Osteocyte (in vitro differentiated cells): ENCODE measurements around the gene SYAP1. TPM values are rescaled to one million over a fixed set of nuclear protein-coding genes. Genes with fewer than 3 reads are reported as not detected.

Experiments
- DNase-seq: peaks from one replicate; pipeline ENCODE4 v3.0.0; 2021; ENCODE audit warnings: mixed read lengths; ENCODE audit not compliant: unreplicated experiment; ENCODE audit errors: extremely low spot score
- H3K27ac Mint-ChIP-seq: one replicate; pipeline ENCODE4 v1.8.0; 2021; ENCODE audit warnings: mild to moderate bottlenecking, mixed read lengths; ENCODE audit not compliant: unreplicated experiment
- H3K27me3 Mint-ChIP-seq: one replicate; pipeline ENCODE4 v1.8.0; 2021; ENCODE audit warnings: mixed read lengths; ENCODE audit not compliant: unreplicated experiment
- H3K36me3 Mint-ChIP-seq: one replicate; pipeline ENCODE4 v1.8.0; 2021; ENCODE audit warnings: mixed read lengths; ENCODE audit not compliant: unreplicated experiment
- H3K4me1 Mint-ChIP-seq: one replicate; pipeline ENCODE4 v1.8.0; 2021; ENCODE audit warnings: mixed read lengths; ENCODE audit not compliant: unreplicated experiment
- H3K4me3 Mint-ChIP-seq: one replicate; pipeline ENCODE4 v1.8.0; 2021; ENCODE audit warnings: mild to moderate bottlenecking, moderate library complexity, mixed read lengths; ENCODE audit not compliant: unreplicated experiment
- H3K9me3 Mint-ChIP-seq: one replicate; pipeline ENCODE4 v1.8.0; 2021; ENCODE audit warnings: mixed read lengths; ENCODE audit not compliant: unreplicated experiment
- CTCF ChIP-seq: fragments of 200-600 bp; sonication (generic); IDR thresholded peaks from 2 replicates; pipeline ENCODE4 v1.5.0; 2021; ENCODE audit warnings: antibody characterized with exemption, mild to moderate bottlenecking, moderate library complexity
- total RNA-seq: library from RNA; stranded (reverse); gene quantifications from 2 replicates; pipeline ENCODE4 v1.2.1, GENCODE V29; 2021

SYAP1 gene
- total RNA-seq, 1 donor from 2014 or later: 47.8 TPM

GRCh38 chrX:16687514-16687913, 31.9 kb upstream of the SYAP1 start:
- Mint-ChIP-seq H3K27ac (peak overlapping the region; percentile 57), H3K4me3 (no peak overlapping the region), H3K27me3 (no peaks in the 10 kb centered on the region), H3K4me1 (peaks cover 15% of the 10 kb centered on the region), H3K9me3 (no peaks in the 10 kb centered on the region), H3K36me3 (peaks cover 37% of the 10 kb centered on the region)
- no peak for DNase-seq
- TF ChIP-seq CTCF: no peak

GRCh38 chrX:16695079-16695676, 24.2 kb upstream of the SYAP1 start:
- peaks cover 43% of the 10 kb centered on the region for H3K36me3 Mint-ChIP-seq
- peak; percentile 86 for DNase-seq
- peak; percentile 92 for TF ChIP-seq CTCF
- H3K27ac Mint-ChIP-seq: no peak overlapping the region
- H3K4me1 Mint-ChIP-seq: peaks cover 2% of the 10 kb centered on the region
- H3K9me3 Mint-ChIP-seq: no peaks in the 10 kb centered on the region
- no peaks in the 10 kb centered on the region for H3K27me3 Mint-ChIP-seq
- no peak overlapping the region for H3K4me3 Mint-ChIP-seq

- peaks cover 2% of the 10 kb centered on the region for H3K4me1 Mint-ChIP-seq
- H3K36me3 Mint-ChIP-seq: peaks cover 34% of the 10 kb centered on the region
- no peaks in the 10 kb centered on the region for H3K9me3 Mint-ChIP-seq
- no peak for TF ChIP-seq CTCF
- H3K27me3 Mint-ChIP-seq: no peaks in the 10 kb centered on the region
- H3K4me3 Mint-ChIP-seq: no peak overlapping the region
- no peak overlapping the region for H3K27ac Mint-ChIP-seq
- no peak for DNase-seq
These were observed 22.5 kb upstream of the SYAP1 start for GRCh38 chrX:16696956-16697355.

- H3K27ac Mint-ChIP-seq: no peak overlapping the region
- no peak for TF ChIP-seq CTCF
- H3K4me1 Mint-ChIP-seq: peaks cover 2% of the 10 kb centered on the region
- peaks cover 30% of the 10 kb centered on the region for H3K36me3 Mint-ChIP-seq
- no peak overlapping the region for H3K4me3 Mint-ChIP-seq
- H3K9me3 Mint-ChIP-seq: no peaks in the 10 kb centered on the region
- DNase-seq: no peak
- no peaks in the 10 kb centered on the region for H3K27me3 Mint-ChIP-seq
These were observed 20.0 kb upstream of the SYAP1 start for GRCh38 chrX:16699389-16699788.

GRCh38 chrX:16700734-16701133, 18.7 kb upstream of the SYAP1 start:
- TF ChIP-seq CTCF: no peak
- Mint-ChIP-seq H3K27me3 (no peaks in the 10 kb centered on the region), H3K27ac (no peak overlapping the region), H3K36me3 (peaks cover 31% of the 10 kb centered on the region), H3K9me3 (no peaks in the 10 kb centered on the region), H3K4me3 (no peak overlapping the region), H3K4me1 (no peaks in the 10 kb centered on the region)
- DNase-seq: no peak
